H9 (cell line): ENCODE results near the gene WDR72. TPM values are rescaled to one million over a fixed set of nuclear protein-coding genes. Genes with fewer than 3 reads are reported as not detected.

Source experiments
- DNase-seq: peaks from one replicate; pipeline ENCODE4 v3.0.0-alpha.2; 2017
- H2AFZ ChIP-seq: one replicate; pipeline ENCODE4 v1.6.1; 2013; ENCODE audit warnings: mild to moderate bottlenecking, low read length, control low read depth, moderate library complexity
- H2AK5ac ChIP-seq: 2 replicates; pipeline ENCODE4 v1.6.1; 2013; ENCODE audit warnings: low read length, control low read depth, mixed read lengths; ENCODE audit not compliant: insufficient read length
- H2BK120ac ChIP-seq: one replicate; pipeline ENCODE4 v1.6.1; 2013; ENCODE audit warnings: low read depth, mild to moderate bottlenecking, low read length, control low read depth, inconsistent platforms; ENCODE audit not compliant: poor library complexity, severe bottlenecking
- H2BK12ac ChIP-seq: 2 replicates; pipeline ENCODE4 v1.6.1; 2013; ENCODE audit warnings: low read length, control low read depth, mixed read lengths, low read depth; ENCODE audit not compliant: insufficient read length
- H2BK15ac ChIP-seq: 2 replicates; pipeline ENCODE4 v1.6.1; 2013; ENCODE audit warnings: low read depth, low read length, control low read depth
- H2BK20ac ChIP-seq: one replicate; pipeline ENCODE4 v1.6.1; 2013; ENCODE audit warnings: low read depth, mild to moderate bottlenecking, low read length, control low read depth, inconsistent platforms; ENCODE audit not compliant: poor library complexity, severe bottlenecking
- H2BK5ac ChIP-seq: 2 replicates; pipeline ENCODE4 v1.6.1; 2013; ENCODE audit warnings: low read length, control low read depth, mixed read lengths; ENCODE audit not compliant: insufficient read length
- H3K14ac ChIP-seq: 2 replicates; pipeline ENCODE4 v1.6.1; 2013; ENCODE audit warnings: low read length, control low read depth; ENCODE audit not compliant: insufficient read depth
- H3K18ac ChIP-seq: 2 replicates; pipeline ENCODE4 v1.6.1; 2013; ENCODE audit warnings: low read depth, mild to moderate bottlenecking, mixed read lengths, low read length, control low read depth; ENCODE audit not compliant: insufficient read length
- H3K23ac ChIP-seq: 2 replicates; pipeline ENCODE4 v1.6.1; 2013; ENCODE audit warnings: low read length, control low read depth, mixed read lengths, low read depth; ENCODE audit not compliant: insufficient read length
- H3K23me2 ChIP-seq: 2 replicates; pipeline ENCODE4 v1.6.1; 2013; ENCODE audit warnings: low read depth, mild to moderate bottlenecking, mixed read lengths, low read length, control low read depth; ENCODE audit not compliant: insufficient read length, poor library complexity, severe bottlenecking
- H3K27ac ChIP-seq: 2 replicates; pipeline ENCODE4 v1.5.1; 2013; ENCODE audit warnings: low read length, control low read depth, mixed read lengths, low read depth; ENCODE audit not compliant: insufficient read length
- H3K27me3 ChIP-seq: 2 replicates; pipeline ENCODE4 v1.6.1; 2013; ENCODE audit warnings: low read length, control low read depth, inconsistent platforms; ENCODE audit not compliant: insufficient read depth
- H3K4ac ChIP-seq: 2 replicates; pipeline ENCODE4 v1.6.1; 2013; ENCODE audit warnings: low read depth, mild to moderate bottlenecking, control low read depth, inconsistent platforms, low read length, moderate library complexity
- H3K4me1 ChIP-seq: 2 replicates; pipeline ENCODE4 v1.6.1; 2013; ENCODE audit warnings: low read length, control low read depth, inconsistent platforms; ENCODE audit not compliant: insufficient read depth
- H3K4me2 ChIP-seq: 2 replicates; pipeline ENCODE4 v1.6.1; 2013; ENCODE audit warnings: low read length, control low read depth, mixed read lengths; ENCODE audit not compliant: insufficient read length, insufficient read depth
- H3K56ac ChIP-seq: 2 replicates; pipeline ENCODE4 v1.6.1; 2013; ENCODE audit warnings: low read depth, mild to moderate bottlenecking, mixed read lengths, low read length, control low read depth; ENCODE audit not compliant: insufficient read length
- H3K79me1 ChIP-seq: 2 replicates; pipeline ENCODE4 v1.6.1; 2013; ENCODE audit warnings: low read depth, mild to moderate bottlenecking, moderate library complexity, low read length, control low read depth, inconsistent platforms; ENCODE audit not compliant: insufficient read depth, poor library complexity, severe bottlenecking
- H3K79me2 ChIP-seq: 2 replicates; pipeline ENCODE4 v1.6.1; 2013; ENCODE audit warnings: low read length, control low read depth, inconsistent platforms; ENCODE audit not compliant: insufficient read depth
- H3K9ac ChIP-seq: 2 replicates; pipeline ENCODE4 v1.6.1; 2013; ENCODE audit warnings: low read length, control low read depth, mixed read lengths; ENCODE audit not compliant: insufficient read length; ENCODE audit errors: extremely low read depth
- H3K9me3 ChIP-seq: one replicate; pipeline ENCODE4 v1.6.1; 2013; ENCODE audit warnings: low read depth, low read length, inconsistent platforms; ENCODE audit not compliant: control insufficient read depth
- H3T11ph ChIP-seq: one replicate; pipeline ENCODE4 v1.6.1; 2013; ENCODE audit warnings: mild to moderate bottlenecking, low read length, control low read depth, inconsistent platforms
- H4K20me1 ChIP-seq: one replicate; pipeline ENCODE4 v1.6.1; 2013; ENCODE audit not compliant: control insufficient read depth, insufficient read length, insufficient read depth
- H4K5ac ChIP-seq: 2 replicates; pipeline ENCODE4 v1.6.1; 2013; ENCODE audit warnings: low read depth, mild to moderate bottlenecking, mixed read lengths, low read length, control low read depth; ENCODE audit not compliant: insufficient read length
- H4K8ac ChIP-seq: replicated peaks from 2 replicates; pipeline ENCODE4 v1.6.1; 2013; ENCODE audit warnings: low read length, control low read depth, mixed read lengths, low read depth; ENCODE audit not compliant: insufficient read length
- H4K91ac ChIP-seq: 2 replicates; pipeline ENCODE4 v1.6.1; 2013; ENCODE audit warnings: low read depth, mild to moderate bottlenecking, moderate library complexity, mixed read lengths, low read length, control low read depth; ENCODE audit not compliant: insufficient read length
- H3K27ac Mint-ChIP-seq, 3 experiments: 2 replicates in 2 of 3; 3 replicates in 1 of 3; pipeline ENCODE4 v1.8.0; 2020 to 2021; ENCODE audit warnings: mixed read lengths in 3 of 3, mild to moderate bottlenecking in 1 of 3, moderate library complexity in 1 of 3
- H3K27me3 Mint-ChIP-seq: 2 replicates; pipeline ENCODE4 v1.8.0; 2021; ENCODE audit warnings: low read depth, mild to moderate bottlenecking, moderate library complexity, mixed read lengths
- H3K36me3 Mint-ChIP-seq, 3 experiments: 2 replicates in 2 of 3; 3 replicates in 1 of 3; pipeline ENCODE4 v1.8.0; 2020 to 2021; ENCODE audit warnings: low read depth in 3 of 3, mixed read lengths in 3 of 3; ENCODE audit not compliant: insufficient read depth in 1 of 3
- H3K4me1 Mint-ChIP-seq, 2 experiments: 2 replicates each; pipeline ENCODE4 v1.8.0; 2020; ENCODE audit warnings: mixed read lengths in 2 of 2
- H3K4me3 Mint-ChIP-seq, 2 experiments: 2 replicates in 1 of 2; 3 replicates in 1 of 2; pipeline ENCODE4 v1.8.0; 2020 to 2021; ENCODE audit warnings: mild to moderate bottlenecking in 2 of 2, mixed read lengths in 2 of 2, moderate library complexity in 1 of 2
- H3K9me3 Mint-ChIP-seq, 2 experiments: 2 replicates in 1 of 2; 3 replicates in 1 of 2; pipeline ENCODE4 v1.8.0; 2020; ENCODE audit warnings: mild to moderate bottlenecking in 2 of 2, mixed read lengths in 2 of 2, moderate library complexity in 1 of 2
- CTCF ChIP-seq: fragments of 200-600 bp; sonication (generic); conservative IDR thresholded peaks from 3 replicates; pipeline ENCODE4 v1.8.0; 2021; ENCODE audit warnings: antibody characterized with exemption, mild to moderate bottlenecking
- total RNA-seq: library from RNA; stranded (reverse); gene quantifications from 2 replicates; pipeline ENCODE4 v1.2.1, GENCODE V29; 2021

The WDR72 gene
- total RNA-seq, 1 experiment from 2014 or later = 2.9 TPM

DNA sequence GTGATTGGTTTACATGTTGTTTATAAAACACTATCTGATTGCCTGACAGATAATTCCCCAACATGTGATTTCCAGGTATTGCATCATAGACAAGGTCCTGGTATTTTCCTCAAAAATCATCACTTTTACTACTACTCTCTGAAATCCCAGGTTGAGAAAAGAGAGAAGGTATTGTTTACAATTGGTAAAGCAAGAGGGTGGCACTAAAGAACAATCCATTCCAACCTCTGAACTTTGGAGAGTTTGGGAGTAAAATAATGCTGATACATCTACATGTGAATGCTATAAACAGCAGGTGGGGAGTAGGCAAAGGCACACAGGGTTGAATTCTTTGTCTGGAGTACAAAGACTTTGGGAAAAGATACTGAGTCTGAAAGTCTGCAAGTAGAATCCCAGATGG is 134.2 kb downstream of the WDR72 start:
- no peak overlapping the region for H4K8ac ChIP-seq
- DNase-seq = peak; percentile 54
- H3K79me2 ChIP-seq = no peaks in the 10 kb centered on the region
- H2BK15ac ChIP-seq = no peak overlapping the region
- Mint-ChIP-seq H3K9me3 (peaks cover 0 to 3% of the 10 kb centered on the region in 2 experiments; a peak in 1 of 5 replicates), H3K4me1 (peaks cover 29 to 35% of the 10 kb centered on the region in 2 experiments), H3K36me3 (peaks cover 0 to 6% (median 0%) of the 10 kb centered on the region in 3 experiments; a peak in 2 of 7 replicates), H3K4me3 (no peak overlapping the region; a peak in 1 of 5 replicates), H3K27ac (peak overlapping the region; percentile 61 to 97 (median 93); a peak in 6 of 7 replicates), H3K27me3 (no peaks in the 10 kb centered on the region)
- H2BK5ac ChIP-seq = no peak overlapping the region
- no peaks in the 10 kb centered on the region for H3K23me2 ChIP-seq
- no peaks in the 10 kb centered on the region for H4K20me1 ChIP-seq
- no peak overlapping the region for H2BK20ac ChIP-seq
- H3K4me1 ChIP-seq = no peaks in the 10 kb centered on the region; the same call in 1 of the 2 replicates
- no peak overlapping the region for H3K23ac ChIP-seq
- no peak overlapping the region for H2AFZ ChIP-seq
- no peak overlapping the region for H4K5ac ChIP-seq
- no peak overlapping the region for H2BK12ac ChIP-seq
- H3K4me2 ChIP-seq = no peak overlapping the region
- H3T11ph ChIP-seq = no peak overlapping the region
- H3K9me3 ChIP-seq = no peaks in the 10 kb centered on the region
- no peak for TF ChIP-seq CTCF
- H3K79me1 ChIP-seq = no peaks in the 10 kb centered on the region
- no peak overlapping the region for H2BK120ac ChIP-seq
- no peak overlapping the region for H3K9ac ChIP-seq
- no peak overlapping the region for H2AK5ac ChIP-seq
- H3K27me3 ChIP-seq = no peaks in the 10 kb centered on the region
- H3K56ac ChIP-seq = no peak overlapping the region
- H4K91ac ChIP-seq = no peak overlapping the region
- peak overlapping the region; percentile 69 for H3K27ac ChIP-seq
- no peak overlapping the region for H3K18ac ChIP-seq
- no peak overlapping the region for H3K4ac ChIP-seq
- H3K14ac ChIP-seq = no peak overlapping the region
